WTC11 (cell line): ENCODE data around the gene DNM3. TPM values are rescaled to one million over a fixed set of nuclear protein-coding genes. Genes with fewer than 3 reads are reported as not detected.

ENCODE experiments used
- ATAC-seq: fragments of 200-7000 bp; cut with Tn5 transposase; 2 replicates; pipeline ENCODE4 v1.10.0; 2021; ENCODE audit warnings: mild to moderate bottlenecking, moderate library complexity
- CTCF ChIA-PET: fragments of 300-600 bp; sonication (Branson Sonifier 250); formaldehyde crosslinking; loops from one replicate; lab custom pipeline; 2021; ENCODE audit warnings: antibody characterized with exemption; lab: Charles Lee
- POLR2A ChIA-PET: fragments of 350-600 bp; sonication (Branson Sonifier 250); formaldehyde crosslinking; loops from one replicate; lab custom pipeline; 2021; ENCODE audit warnings: antibody characterized with exemption; lab: Charles Lee
- DNase-seq: peaks from one replicate; pipeline ENCODE4 v3.0.0; 2021; ENCODE audit warnings: low spot score
- H3K27ac Mint-ChIP-seq: 2 replicates; pipeline ENCODE4 v1.8.0; 2021; ENCODE audit warnings: mixed read lengths
- H3K27me3 Mint-ChIP-seq: 2 replicates; pipeline ENCODE4 v1.8.0; 2021; ENCODE audit warnings: low read depth, mild to moderate bottlenecking, moderate library complexity, mixed read lengths
- H3K36me3 Mint-ChIP-seq: 2 replicates; pipeline ENCODE4 v1.8.0; 2021; ENCODE audit warnings: mixed read lengths
- H3K4me1 Mint-ChIP-seq: 2 replicates; pipeline ENCODE4 v1.8.0; 2022; ENCODE audit warnings: mixed read lengths
- H3K4me3 Mint-ChIP-seq: 2 replicates; pipeline ENCODE4 v1.8.0; 2021; ENCODE audit warnings: mild to moderate bottlenecking, moderate library complexity, mixed read lengths
- H3K9me3 Mint-ChIP-seq: 2 replicates; pipeline ENCODE4 v1.8.0; 2021; ENCODE audit warnings: mixed read lengths
- AFF4 ChIP-seq: sonication (generic); formaldehyde crosslinking; IDR thresholded peaks from 2 replicates; pipeline ENCODE4 v1.8.1; 2023; ENCODE audit warnings: mild to moderate bottlenecking, missing genetic modification reagents, borderline replicate concordance
- ATF1 ChIP-seq: sonication (generic); formaldehyde crosslinking; IDR thresholded peaks from 2 replicates; pipeline ENCODE4 v1.8.1; 2023; ENCODE audit warnings: mild to moderate bottlenecking, moderate library complexity, missing genetic modification reagents
- CDX4 ChIP-seq: fragments of 250-450 bp; sonication (Bioruptor Pico); IDR thresholded peaks from 2 replicates; pipeline ENCODE4 v1.9.0; 2021; ENCODE audit warnings: moderate library complexity, mild to moderate bottlenecking, inconsistent platforms, borderline replicate concordance
- CREM ChIP-seq: sonication (generic); formaldehyde crosslinking; IDR thresholded peaks from 2 replicates; pipeline ENCODE4 v1.8.1; 2022; ENCODE audit warnings: mild to moderate bottlenecking, missing genetic modification reagents, moderate library complexity
- EMX1 ChIP-seq: fragments of 250-450 bp; sonication (Bioruptor Pico); IDR thresholded peaks from 2 replicates; pipeline ENCODE4 v1.8.0; 2021; ENCODE audit warnings: mild to moderate bottlenecking
- FOXP1 ChIP-seq: sonication (generic); formaldehyde crosslinking; IDR thresholded peaks from 2 replicates; pipeline ENCODE4 v1.8.0; 2022; ENCODE audit warnings: missing genetic modification reagents, mild to moderate bottlenecking, moderate library complexity, borderline replicate concordance
- GRHL2 ChIP-seq: fragments of 250-450 bp; sonication (Bioruptor Pico); IDR thresholded peaks from 2 replicates; pipeline ENCODE4 v1.8.0; 2022; ENCODE audit warnings: mild to moderate bottlenecking, moderate library complexity; ENCODE audit not compliant: insufficient replicate concordance, severe bottlenecking
- HMGA2 ChIP-seq: fragments of 250-450 bp; sonication (Bioruptor Pico); IDR thresholded peaks from 2 replicates; pipeline ENCODE4 v1.4.0; 2021; ENCODE audit warnings: mild to moderate bottlenecking, moderate library complexity
- MYBL2 ChIP-seq: sonication (generic); formaldehyde crosslinking; IDR thresholded peaks from 2 replicates; pipeline ENCODE4 v1.8.1; 2023; ENCODE audit warnings: mild to moderate bottlenecking, moderate library complexity, missing genetic modification reagents
- NFATC4 ChIP-seq: fragments of 250-450 bp; sonication (Bioruptor Pico); IDR thresholded peaks from 2 replicates; pipeline ENCODE4 v1.9.0; 2021; ENCODE audit warnings: mild to moderate bottlenecking
- PRDM15 ChIP-seq: sonication (generic); formaldehyde crosslinking; IDR thresholded peaks from 2 replicates; pipeline ENCODE4 v1.8.0; 2022; ENCODE audit warnings: missing genetic modification reagents
- PREB ChIP-seq: sonication (generic); formaldehyde crosslinking; IDR thresholded peaks from 2 replicates; pipeline ENCODE4 v1.8.1; 2022; ENCODE audit warnings: mild to moderate bottlenecking, missing genetic modification reagents, moderate library complexity, borderline replicate concordance
- RELA ChIP-seq: sonication (generic); formaldehyde crosslinking; IDR thresholded peaks from 2 replicates; pipeline ENCODE4 v1.8.1; 2022; ENCODE audit warnings: missing genetic modification reagents, mild to moderate bottlenecking, borderline replicate concordance
- SMAD3 ChIP-seq: sonication (generic); formaldehyde crosslinking; IDR thresholded peaks from 2 replicates; pipeline ENCODE4 v1.8.0; 2022; ENCODE audit warnings: missing genetic modification reagents, mild to moderate bottlenecking, borderline replicate concordance
- SMAD4 ChIP-seq: sonication (generic); formaldehyde crosslinking; IDR thresholded peaks from 2 replicates; pipeline ENCODE4 v1.8.0; 2022; ENCODE audit warnings: mild to moderate bottlenecking, missing genetic modification reagents
- TCF7 ChIP-seq: sonication (generic); formaldehyde crosslinking; IDR thresholded peaks from 2 replicates; pipeline ENCODE4 v1.8.0; 2022; ENCODE audit warnings: mild to moderate bottlenecking, low read depth, missing genetic modification reagents, moderate library complexity
- ZNF263 ChIP-seq: sonication (generic); formaldehyde crosslinking; IDR thresholded peaks from 2 replicates; pipeline ENCODE4 v1.8.1; 2022; ENCODE audit warnings: low read depth, mild to moderate bottlenecking, moderate library complexity, missing genetic modification reagents
- ZNF317 ChIP-seq: sonication (generic); formaldehyde crosslinking; IDR thresholded peaks from 2 replicates; pipeline ENCODE4 v1.8.1; 2023; ENCODE audit warnings: low read depth, mild to moderate bottlenecking, moderate library complexity, missing genetic modification reagents, borderline replicate concordance
- ZNF396 ChIP-seq: fragments of 250-450 bp; sonication (Bioruptor Pico); IDR thresholded peaks from 2 replicates; pipeline ENCODE4 v1.8.0; 2021; ENCODE audit warnings: mild to moderate bottlenecking, moderate library complexity, borderline replicate concordance
- ZNF532 ChIP-seq: fragments of 250-450 bp; sonication (Bioruptor Pico); IDR thresholded peaks from 2 replicates; pipeline ENCODE4 v1.9.0; 2021; ENCODE audit warnings: mild to moderate bottlenecking, borderline replicate concordance
- total RNA-seq: library from RNA; stranded (reverse); gene quantifications from 3 replicates; pipeline ENCODE4 v1.2.3, GENCODE V29; 2021

DNM3 gene
- total RNA-seq, 1 experiment from 2014 or later: 1.9 TPM

DNA sequence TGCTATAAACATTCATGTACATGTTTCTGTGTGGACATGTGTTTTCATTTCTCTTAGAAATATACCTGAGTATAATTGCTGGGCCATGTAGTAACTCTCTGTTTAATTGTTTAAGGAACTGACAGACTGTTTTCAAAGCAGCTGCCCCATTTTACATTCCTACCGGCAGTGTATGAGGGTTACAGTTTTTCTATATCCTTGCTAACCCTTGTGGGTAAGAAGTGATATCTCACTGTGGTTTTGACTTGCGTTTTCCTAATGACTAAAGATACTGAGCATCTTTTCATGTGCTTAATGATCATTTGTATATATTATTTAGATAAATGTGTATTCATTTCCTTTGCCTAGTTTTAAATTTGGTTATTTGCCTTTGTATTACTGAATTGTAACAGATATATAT, 81.7 kb downstream of the DNM3 start:
- ChIA-PET POLR2A (no interaction called here), CTCF (no interaction called here)
- TF ChIP-seq ZNF263: no peak
- TF ChIP-seq PREB (CRISPR knock-in tag): no peak
- TF ChIP-seq TCF7 (CRISPR knock-in tag): no peak
- no peak for TF ChIP-seq SMAD3 (CRISPR knock-in tag)
- no peak for TF ChIP-seq ZNF396 (CRISPR knock-in tag)
- no peak for TF ChIP-seq NFATC4 (CRISPR knock-in tag)
- no peak for TF ChIP-seq EMX1 (CRISPR knock-in tag)
- no peak for TF ChIP-seq ATF1 (CRISPR knock-in tag)
- TF ChIP-seq FOXP1: no peak
- TF ChIP-seq MYBL2 (CRISPR knock-in tag): no peak
- Mint-ChIP-seq H3K9me3 (peaks cover 16% of the 10 kb centered on the region), H3K4me3 (no peak overlapping the region), H3K4me1 (0 out of 2 replicates have a peak, but pooled peaks cover 3% of the 10 kb centered on the region), H3K36me3 (no peaks in the 10 kb centered on the region; the same call in 1 of the 2 replicates), H3K27ac (no peak overlapping the region), H3K27me3 (no peaks in the 10 kb centered on the region; the same call in 1 of the 2 replicates)
- DNase-seq: no peak
- ATAC-seq: no peak

GRCh38 chr1:171929121-171929520, 87.8 kb downstream of the DNM3 start:
- H3K4me1 Mint-ChIP-seq: peaks cover 14% of the 10 kb centered on the region; the same call in 1 of the 2 replicates
- no peak for DNase-seq
- TF ChIP-seq TCF7 (CRISPR knock-in tag): no peak
- TF ChIP-seq ZNF317 (CRISPR knock-in tag): no peak
- no peak for TF ChIP-seq HMGA2
- no peak for TF ChIP-seq FOXP1
- no peak for TF ChIP-seq CREM (CRISPR knock-in tag)
- no peak for TF ChIP-seq ZNF532 (CRISPR knock-in tag)
- TF ChIP-seq AFF4 (CRISPR knock-in tag): no peak
- no peak for TF ChIP-seq CDX4 (CRISPR knock-in tag)
- TF ChIP-seq PRDM15 (CRISPR knock-in tag): no peak
- TF ChIP-seq RELA: no peak
- TF ChIP-seq SMAD4 (CRISPR knock-in tag): no peak
- no peak for TF ChIP-seq GRHL2

More at GRCh38 chr1:171929121-171929520, 87.8 kb downstream of the DNM3 start:
- ChIA-PET POLR2A (interaction anchor here (1.4 kb wide), 1 partner anchor 9 kb away, joined by 5 read pairs; no protein-coding TSS in a partner anchor), CTCF (interaction anchor here (0.6 to 2.4 kb wide), 13 partner anchors 9 to 126 kb away, joined by 3 to 17 read pairs (median 4); partner anchors contain the start of gene DNM3)
- Mint-ChIP-seq H3K27me3 (no peaks in the 10 kb centered on the region; the same call in 1 of the 2 replicates), H3K36me3 (peaks cover 2% of the 10 kb centered on the region; the same call in 1 of the 2 replicates), H3K4me3 (no peak overlapping the region), H3K9me3 (peaks cover 15% of the 10 kb centered on the region), H3K27ac (no peak overlapping the region)
- peak; percentile 60 for ATAC-seq
